HG03571 (cell line): Measurements from ENCODE around the gene FGD5.
A peak's percentile ranks its signal among the peaks of the same experiment; 100 is the strongest.

Source experiments
- ATAC-seq: cut with Tn5 transposase; IDR thresholded peaks from one replicate; pipeline ENCODE4 v1.9.1; 2021; ENCODE audit not compliant: unreplicated experiment

The FGD5 gene

DNA sequence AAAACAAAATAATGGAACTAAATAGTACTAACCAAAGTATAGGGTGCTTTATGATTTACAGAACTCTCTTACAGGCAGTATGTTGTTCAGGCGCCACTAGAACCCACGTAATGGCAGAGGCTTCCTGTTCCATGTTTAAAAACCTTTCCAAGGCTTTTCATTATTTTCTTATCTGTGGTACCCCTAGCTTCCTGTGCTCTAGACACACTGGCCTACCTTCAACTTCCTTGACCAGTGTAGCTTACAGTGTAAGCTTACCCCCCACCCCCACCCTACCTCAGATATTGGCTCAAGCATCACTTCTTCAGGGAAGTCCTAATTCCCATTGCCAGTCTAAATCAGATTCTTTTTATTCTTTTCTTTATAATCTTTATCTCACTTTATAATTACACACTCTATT lies 131.5 kb downstream of the FGD5 start:
- no peak for ATAC-seq

DNA sequence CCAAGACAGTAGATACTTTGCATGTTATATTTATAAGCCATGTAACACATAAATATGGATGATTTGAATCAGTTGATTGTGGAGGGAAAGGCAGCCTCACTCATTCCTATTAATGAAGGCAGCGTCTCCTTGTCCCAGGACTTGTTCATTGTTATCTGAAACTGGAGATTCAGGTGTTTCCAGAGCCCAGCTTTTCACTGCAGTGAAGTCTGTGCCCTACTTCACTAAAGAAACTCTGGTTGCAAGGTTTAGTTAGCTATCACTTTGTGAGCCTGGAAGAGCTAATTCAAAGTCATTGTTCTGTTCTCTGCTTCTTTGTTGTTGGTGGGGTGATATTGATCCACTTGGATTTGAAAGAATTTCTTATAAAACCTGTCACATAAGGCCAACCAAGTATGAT lies 138.4 kb downstream of the FGD5 start:
- ATAC-seq: no peak

DNA sequence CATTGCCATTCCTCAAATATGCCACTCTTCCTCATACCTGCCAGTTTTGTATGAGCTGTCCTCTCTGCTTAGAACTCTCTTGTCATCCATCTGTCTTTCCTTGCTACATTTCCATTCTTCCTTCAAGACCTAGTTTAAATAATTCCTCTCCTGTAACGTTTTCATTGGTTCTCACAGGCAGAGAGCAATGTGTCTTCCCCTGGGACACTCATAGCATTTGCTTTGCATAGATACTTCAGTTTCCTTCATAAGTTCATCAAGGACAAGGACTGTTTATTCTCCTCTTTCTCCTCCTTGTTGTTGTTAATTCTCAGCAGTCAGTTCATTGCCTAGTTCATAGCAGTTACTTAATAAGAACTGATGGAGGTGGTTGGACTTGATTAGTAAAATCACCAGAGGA lies 139.2 kb downstream of the FGD5 start:
- ATAC-seq: no peak

DNA sequence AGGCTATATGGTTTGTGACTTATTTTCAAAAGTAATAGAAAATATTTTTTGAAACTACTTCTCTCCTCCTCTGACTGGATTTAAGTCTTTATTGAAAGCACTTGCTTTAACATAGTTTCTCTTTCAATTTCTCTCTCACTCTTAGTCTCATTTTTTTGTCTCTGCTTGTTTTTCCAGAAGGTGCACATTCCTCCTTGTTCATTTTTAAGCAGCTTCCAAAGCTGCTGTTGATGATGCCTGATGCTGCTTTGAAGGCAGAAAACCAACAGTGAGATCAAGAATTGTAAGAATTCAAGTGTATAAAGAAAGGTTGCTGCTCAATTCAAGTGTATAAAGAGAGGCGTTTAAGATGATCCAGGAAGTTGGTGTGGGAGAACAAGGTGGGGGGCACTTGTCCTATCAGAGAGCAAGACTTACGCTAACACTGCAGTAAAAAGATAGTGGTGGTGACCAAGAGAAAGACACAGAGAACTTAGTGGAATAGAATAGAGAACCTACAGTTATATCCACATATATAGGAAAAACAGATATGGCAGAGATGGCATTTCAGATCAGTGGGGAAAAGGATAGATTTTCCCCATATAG lies 140.7 kb downstream of the FGD5 start:
- ATAC-seq: peak; percentile 50

DNA sequence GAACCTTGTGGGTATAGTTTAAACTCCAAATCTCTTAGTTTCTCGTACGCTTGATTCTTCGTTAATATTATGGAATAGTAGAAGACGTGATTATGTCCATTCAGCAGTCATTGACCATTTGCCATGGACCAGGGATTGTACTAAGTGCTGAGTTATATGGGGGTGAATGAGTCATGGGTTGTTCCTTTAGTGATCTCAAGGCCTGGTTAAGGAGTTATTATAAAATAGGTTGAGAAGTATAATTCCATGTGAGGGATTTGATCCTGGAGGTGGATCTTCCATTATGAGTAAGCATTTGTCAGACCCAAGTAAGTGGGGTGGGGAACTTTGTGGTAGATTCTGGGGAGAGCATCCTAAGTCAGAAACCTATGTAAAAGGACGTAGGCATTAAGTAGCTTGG lies 144.0 kb downstream of the FGD5 start:
- no peak for ATAC-seq

DNA sequence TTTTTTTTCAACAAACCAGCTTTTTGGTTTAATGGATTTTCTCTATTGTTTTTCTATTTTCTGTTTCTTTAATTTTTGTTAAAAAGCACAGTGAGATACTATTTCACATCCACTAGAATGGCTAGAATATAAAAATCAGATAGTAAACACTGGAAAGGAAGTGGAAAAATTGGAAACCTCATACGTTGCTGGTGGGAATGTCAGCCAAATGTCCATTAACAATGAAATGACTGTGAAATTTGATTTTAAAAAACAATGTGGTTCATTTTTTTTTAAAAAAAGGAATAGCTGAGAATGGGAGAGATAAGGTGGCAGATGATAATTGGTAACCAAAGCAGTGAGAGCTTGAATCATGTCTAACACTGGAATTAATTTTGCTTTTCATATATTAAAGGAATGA lies 148.5 kb downstream of the FGD5 start:
- no peak for ATAC-seq

DNA sequence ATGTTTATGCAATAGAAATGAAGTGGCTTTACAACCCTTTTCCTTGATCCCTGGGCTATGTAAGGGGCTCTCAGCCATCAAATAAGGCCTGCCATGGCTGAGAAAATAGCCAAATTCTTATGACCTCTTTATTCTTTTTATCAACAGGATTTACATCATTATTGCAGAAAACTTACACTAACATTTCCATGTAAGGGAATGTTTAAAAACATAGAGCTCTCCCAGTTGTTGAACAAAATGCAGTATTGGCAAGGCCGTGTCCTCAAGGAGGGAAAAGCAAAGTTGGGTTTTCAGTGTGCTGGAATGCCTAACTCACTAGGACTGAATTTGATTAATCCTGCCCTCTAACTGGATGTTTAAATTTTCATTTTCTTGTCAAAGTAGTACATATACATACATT lies 150.9 kb downstream of the FGD5 start:
- ATAC-seq: no peak

DNA sequence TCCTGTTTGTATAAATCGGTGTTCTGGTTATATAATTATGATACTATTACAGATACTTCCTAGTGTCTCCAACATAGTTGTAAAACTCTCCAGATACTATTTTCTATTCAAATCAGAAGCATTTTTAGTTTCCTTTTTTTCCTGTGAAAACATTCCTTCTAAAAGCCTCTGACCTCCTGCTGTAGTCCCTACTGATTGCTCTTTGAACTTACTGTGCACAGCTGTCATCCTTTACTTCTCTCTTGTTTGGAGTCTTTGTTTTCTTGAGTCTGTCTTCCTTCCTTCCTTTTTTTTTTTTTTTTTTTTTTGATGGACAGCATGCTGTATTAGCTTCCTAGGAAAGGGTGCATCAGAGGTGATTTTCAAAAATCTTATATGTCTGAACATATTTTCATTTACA lies 157.6 kb downstream of the FGD5 start:
- no peak for ATAC-seq

DNA sequence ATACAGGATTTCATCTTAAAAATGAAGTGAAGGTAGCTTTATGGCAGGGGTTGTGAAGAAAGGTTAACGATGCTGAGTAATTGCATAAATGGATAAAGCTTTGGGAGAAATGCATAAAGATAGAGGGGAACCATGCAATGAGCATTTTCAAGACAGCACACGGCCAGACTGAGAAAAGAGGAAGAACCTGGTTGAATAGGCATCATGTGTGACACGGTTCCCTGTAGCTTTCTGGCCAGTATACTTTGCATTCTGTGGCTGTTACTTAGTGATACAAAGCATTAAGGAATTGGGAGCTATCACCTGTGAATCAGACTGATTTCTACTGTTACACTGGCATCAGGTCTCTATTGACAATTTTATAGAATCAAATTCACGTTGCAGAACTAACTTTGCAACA lies 161.9 kb downstream of the FGD5 start:
- ATAC-seq: no peak
